ENCODE results near the gene SRL. TPM values are rescaled to one million over a fixed set of nuclear protein-coding genes. Genes with fewer than 3 reads are reported as not detected.

The SRL gene
- total and polyA plus RNA-seq, 2 of the 4 experiments (the other 2 are of a cell fraction): under 0.01 to 0.14 TPM

- peak overlapping the region; percentile 32; the same call in 1 of the 2 replicates for H3K18ac ChIP-seq (ENCODE audit: low read depth, low read length)
- H3K4me3 ChIP-seq (ENCODE audit: insufficient read depth, low read depth, low read length): peak overlapping the region; percentile 69
- DNase-seq: no peak
- H3K9ac ChIP-seq (ENCODE audit: low read depth, low read length): peak overlapping the region; percentile 71
- H3K4me1 ChIP-seq (ENCODE audit: control insufficient read depth, insufficient read depth, low read length): peaks cover 8% of the 10 kb centered on the region
- peak overlapping the region; percentile 79 to 96 for H4K8ac ChIP-seq (ENCODE audit: low read depth in 2 of 2, low read length in 2 of 2)
- H3K14ac ChIP-seq (replicated peaks; ENCODE audit: low read depth, low read length): peak overlapping the region; percentile 96
- H2AFZ ChIP-seq (replicated peaks; ENCODE audit: low read length, poor library complexity): peak overlapping the region; percentile 98
- peak overlapping the region; percentile 45; the same call in 1 of the 3 replicates for H2BK15ac ChIP-seq (ENCODE audit: low read depth, low read length)
- TF ChIP-seq POLR2A (IDR thresholded peaks at IDR 0.05; ENCODE audit: low read depth, low read length) (no peak), MAZ (IDR thresholded peaks at IDR 0.05; ENCODE audit: borderline replicate concordance, low read depth, low read length) (no peak), NFE2L2 (IDR thresholded peaks at IDR 0.05; ENCODE audit: low read depth, low read length) (no peak), CEBPB (IDR thresholded peaks at IDR 0.05; ENCODE audit: low read depth, low read length) (no peak), RFX5 (IDR thresholded peaks at IDR 0.05; ENCODE audit: low read depth, low read length) (no peak), CHD1 (IDR thresholded peaks at IDR 0.05; ENCODE audit: low read depth, low read length) (no peak), MXI1 (IDR thresholded peaks at IDR 0.05; ENCODE audit: borderline replicate concordance, low read depth, low read length) (no peak)
- peaks cover 0 to 4% of the 10 kb centered on the region in 2 experiments; a peak in 1 of 4 replicates for H3K79me1 ChIP-seq (ENCODE audit: low read depth in 1 of 2, low read length in 2 of 2)
- H2BK120ac ChIP-seq (ENCODE audit: low read depth, low read length): peak overlapping the region; percentile 63; the same call in 1 of the 2 replicates
- H2BK5ac ChIP-seq (ENCODE audit: low read depth, low read length, poor library complexity, severe bottlenecking): peak overlapping the region; percentile 85
- H2BK20ac ChIP-seq (ENCODE audit: low read depth, low read length): no peak overlapping the region
- intact Hi-C loops (cut with micrococcal nuclease) (loop anchor here (2.0 kb wide), 1 partner anchor 66 kb away; the partner anchor contains the start of gene ADCY9), dilution Hi-C loops (cut with HindIII; ENCODE audit: low sequenced_read_pairs, unreplicated experiment) (no loop called here), in situ Hi-C loops (cut with MboI; ENCODE audit: low sequenced_read_pairs) (no loop called here)
- peak overlapping the region; percentile 87 for H3K4me2 ChIP-seq (ENCODE audit: low read depth, low read length)
- peak overlapping the region; percentile 88 for H3K27ac ChIP-seq (ENCODE audit: insufficient read depth, low read length)
- no peaks in the 10 kb centered on the region for H3K9me3 ChIP-seq (ENCODE audit: control insufficient read depth, insufficient read depth, low read length)
- H3K56ac ChIP-seq (ENCODE audit: extremely low read depth, insufficient read depth, low read length): peak overlapping the region; percentile 92; the same call in 1 of the 2 replicates
- H3K23ac ChIP-seq (ENCODE audit: low read depth, low read length): peak overlapping the region; percentile 50; the same call in 1 of the 2 replicates
- no peaks in the 10 kb centered on the region for H3K9me1 ChIP-seq (ENCODE audit: insufficient read depth, low read length)
- peak overlapping the region; percentile 67 for H4K5ac ChIP-seq (ENCODE audit: low read depth, low read length)
- CTCF ChIA-PET: no interaction called here
- H4K20me1 ChIP-seq (ENCODE audit: insufficient read depth, low read length): no peaks in the 10 kb centered on the region; the same call in 1 of the 2 replicates
- peak overlapping the region; percentile 95 for H3K4ac ChIP-seq (ENCODE audit: low read depth, low read length)
- POLR2A ChIA-PET (ENCODE audit: unreplicated experiment): no interaction called here
- no peaks in the 10 kb centered on the region for H3K27me3 ChIP-seq (ENCODE audit: control insufficient read depth, insufficient read depth, low read length)
- BruUV-seq (replicated peaks): no TSS peak
- no peak for ATAC-seq (ENCODE audit: low read depth)
- no peak overlapping the region for H2AK9ac ChIP-seq (replicated peaks; ENCODE audit: low read depth, low read length, poor library complexity)
- 97% methylated on average over 11 of the region's 23 CpGs; no CpG with 5 or more reads in 1 of the 2 experiments for WGBS, 2 experiments (ENCODE audit: extremely low coverage in 2 of 2, insufficient read length in 1 of 2)
- no peaks in the 10 kb centered on the region for H3K36me3 ChIP-seq (ENCODE audit: control insufficient read depth, insufficient read depth, low read length)
- H4K91ac ChIP-seq (ENCODE audit: insufficient read depth, low read depth, low read length): no peak overlapping the region
- peak overlapping the region; percentile 67 for H2AK5ac ChIP-seq (ENCODE audit: low read depth, low read length)
These were observed 59.2 kb downstream of the SRL start for GRCh38 chr16:4182581-4183236.
